OCI-LY1 (cell line): ENCODE results near the gene ZNF692.
"Not testable (repeated sequence)": the region's sequence is repeated elsewhere in the genome, so short reads cannot be mapped to it uniquely, and the experiment has no call there.

Experiments used
- H2AFZ ChIP-seq: fragments of 200-600 bp; sonication (generic), shearing (Covaris generic); 2 replicates; pipeline ENCODE4 v1.6.0; 2014; ENCODE audit warnings: antibody characterized with exemption, mild to moderate bottlenecking, low read length
- H3F3A ChIP-seq: fragments of 200-600 bp; sonication (generic), shearing (Covaris generic); 2 replicates; pipeline ENCODE4 v1.6.0; 2014; ENCODE audit warnings: mild to moderate bottlenecking, antibody characterized with exemption, low read length, moderate library complexity; ENCODE audit not compliant: insufficient read depth
- H3K27ac ChIP-seq: fragments of 200-600 bp; sonication (generic); 2 replicates; pipeline ENCODE4 v1.5.1; 2014; ENCODE audit warnings: low read length, mixed run types, mild to moderate bottlenecking, low read depth; ENCODE audit not compliant: poor library complexity, severe bottlenecking
- H3K27me3 ChIP-seq: fragments of 200-600 bp; sonication (generic); 2 replicates; pipeline ENCODE4 v1.6.0; 2014; ENCODE audit warnings: antibody characterized with exemption, mild to moderate bottlenecking, low read length, moderate library complexity; ENCODE audit not compliant: insufficient read depth
- H3K36me3 ChIP-seq: fragments of 200-600 bp; sonication (generic); 2 replicates; pipeline ENCODE4 v1.6.1; 2014; ENCODE audit warnings: mild to moderate bottlenecking, antibody characterized with exemption, low read length, moderate library complexity, mixed read lengths; ENCODE audit not compliant: insufficient read depth
- H3K4me1 ChIP-seq: fragments of 200-600 bp; sonication (generic); 2 replicates; pipeline ENCODE4 v1.5.1; 2014; ENCODE audit warnings: mild to moderate bottlenecking, low read length, moderate library complexity; ENCODE audit not compliant: insufficient read depth, severe bottlenecking
- H3K4me2 ChIP-seq: fragments of 200-600 bp; sonication (generic), shearing (Covaris generic); 2 replicates; pipeline ENCODE4 v1.6.1; 2014; ENCODE audit warnings: low read length
- H3K4me3 ChIP-seq: fragments of 200-600 bp; sonication (generic); 2 replicates; pipeline ENCODE4 v1.5.1; 2014; ENCODE audit warnings: low read length, low read depth, mild to moderate bottlenecking, mixed read lengths; ENCODE audit not compliant: poor library complexity, severe bottlenecking
- H3K79me2 ChIP-seq: fragments of 200-600 bp; shearing (Covaris generic); 2 replicates; pipeline ENCODE4 v1.6.1; 2016; ENCODE audit warnings: mixed run types, low read length, mixed read lengths; ENCODE audit not compliant: insufficient read depth
- H3K9ac ChIP-seq: fragments of 200-600 bp; sonication (generic), shearing (Covaris generic); 2 replicates; pipeline ENCODE4 v1.6.1; 2014; ENCODE audit warnings: mild to moderate bottlenecking, low read length, mixed read lengths
- H3K9me2 ChIP-seq: fragments of 200-600 bp; sonication (generic), shearing (Covaris generic); 2 replicates; pipeline ENCODE4 v1.6.1; 2014; ENCODE audit warnings: low read depth, mild to moderate bottlenecking, low read length, mixed read lengths
- H3K9me3 ChIP-seq: fragments of 200-600 bp; shearing (Covaris generic); 2 replicates; pipeline ENCODE4 v1.6.1; 2014; ENCODE audit warnings: low read length, mixed read lengths
- H4K20me1 ChIP-seq: fragments of 200-600 bp; sonication (generic), shearing (Covaris generic); 2 replicates; pipeline ENCODE4 v1.6.0; 2016; ENCODE audit warnings: mild to moderate bottlenecking, low read length; ENCODE audit not compliant: insufficient read depth
- CTCF ChIP-seq: fragments of 200-600 bp; sonication (generic), shearing (Covaris generic); IDR thresholded peaks from 2 replicates; pipeline ENCODE4 v1.5.1; 2017; ENCODE audit warnings: mild to moderate bottlenecking, antibody characterized with exemption, low read length, moderate library complexity, mixed read lengths
- EZH2 ChIP-seq: fragments of 200-600 bp; sonication (generic), shearing (Covaris generic); IDR thresholded peaks from 2 replicates; pipeline ENCODE4 v1.8.0; 2017; ENCODE audit warnings: borderline replicate concordance, mixed run types, mild to moderate bottlenecking, antibody characterized with exemption, low read length, moderate library complexity, mixed read lengths

ZNF692 gene

GRCh38 chr1:248837045-248837780 lies 21.7 kb downstream of the ZNF692 start:
- H3K9me3 ChIP-seq = no peaks in the 10 kb centered on the region
- H3K4me1 ChIP-seq = peaks cover 23% of the 10 kb centered on the region
- no peaks in the 10 kb centered on the region for H3K9me2 ChIP-seq
- H3K27ac ChIP-seq = no peak overlapping the region
- peak overlapping the region; percentile 84 for H3K9ac ChIP-seq
- H3F3A ChIP-seq = no peaks in the 10 kb centered on the region
- peak overlapping the region; percentile 84 for H3K4me3 ChIP-seq
- H3K36me3 ChIP-seq = no peaks in the 10 kb centered on the region
- H4K20me1 ChIP-seq = no peaks in the 10 kb centered on the region
- H2AFZ ChIP-seq = 0 out of 2 replicates have a peak overlapping the region, but pooled peaks have one; percentile 28
- H3K79me2 ChIP-seq = no peaks in the 10 kb centered on the region
- no peaks in the 10 kb centered on the region for H3K27me3 ChIP-seq
- peak overlapping the region; percentile 78 for H3K4me2 ChIP-seq
- TF ChIP-seq EZH2 (no peak), CTCF (no peak)

- H3F3A ChIP-seq = no peaks in the 10 kb centered on the region
- H3K4me3 ChIP-seq = no peak overlapping the region
- H3K79me2 ChIP-seq = no peaks in the 10 kb centered on the region
- H3K27me3 ChIP-seq = no peaks in the 10 kb centered on the region
- H3K9me2 ChIP-seq = no peaks in the 10 kb centered on the region
- peaks cover 13% of the 10 kb centered on the region for H3K4me1 ChIP-seq
- no peaks in the 10 kb centered on the region for H3K9me3 ChIP-seq
- no peaks in the 10 kb centered on the region for H3K36me3 ChIP-seq
- H3K9ac ChIP-seq = no peak overlapping the region
- no peak overlapping the region for H3K27ac ChIP-seq
- no peak overlapping the region for H2AFZ ChIP-seq
- H4K20me1 ChIP-seq = no peaks in the 10 kb centered on the region
- no peak for TF ChIP-seq EZH2
- no peak; the same call in 1 of the 2 replicates for TF ChIP-seq CTCF
- H3K4me2 ChIP-seq = no peak overlapping the region
Measured at GRCh38 chr1:248834343-248834940, 24.4 kb downstream of the ZNF692 start.

- no peak overlapping the region for H3K4me2 ChIP-seq
- H3K4me1 ChIP-seq = peaks cover 7% of the 10 kb centered on the region
- no peaks in the 10 kb centered on the region for H3F3A ChIP-seq
- no peak overlapping the region for H3K27ac ChIP-seq
- H3K4me3 ChIP-seq = no peak overlapping the region
- H4K20me1 ChIP-seq = no peaks in the 10 kb centered on the region
- H3K9me3 ChIP-seq = no peaks in the 10 kb centered on the region
- no peak overlapping the region for H3K9ac ChIP-seq
- no peak for TF ChIP-seq EZH2
- no peak for TF ChIP-seq CTCF
- no peaks in the 10 kb centered on the region for H3K27me3 ChIP-seq
- no peaks in the 10 kb centered on the region for H3K9me2 ChIP-seq
- no peaks in the 10 kb centered on the region for H3K79me2 ChIP-seq
- no peak overlapping the region for H2AFZ ChIP-seq
- H3K36me3 ChIP-seq = no peaks in the 10 kb centered on the region
Measured at GRCh38 chr1:248831842-248832241, 27.0 kb downstream of the ZNF692 start.

- not testable (repeated sequence) for H3K79me2 ChIP-seq, H3K9me3 ChIP-seq, H4K20me1 ChIP-seq, H3K4me3 ChIP-seq, H3K9ac ChIP-seq, H3F3A ChIP-seq, H3K9me2 ChIP-seq, H3K4me1 ChIP-seq, H3K4me2 ChIP-seq, H2AFZ ChIP-seq, H3K27ac ChIP-seq, H3K36me3 ChIP-seq, H3K27me3 ChIP-seq
Measured at GRCh38 chr1:248830718-248831017, 28.2 kb downstream of the ZNF692 start.
